PFSK-1 (cell line): ENCODE results near the gene UBXN10.

Experiments
- POLR2AphosphoS5 ChIP-seq: IDR thresholded peaks from 2 replicates; pipeline ENCODE4 v1.6.1; 2012; ENCODE audit warnings: low read depth, mild to moderate bottlenecking, control low read depth, low read length, moderate library complexity
- TAF1 ChIP-seq: IDR thresholded peaks from 2 replicates; pipeline ENCODE4 v1.6.1; 2012; ENCODE audit warnings: low read length, control low read depth, borderline replicate concordance; ENCODE audit not compliant: insufficient read depth

DNA sequence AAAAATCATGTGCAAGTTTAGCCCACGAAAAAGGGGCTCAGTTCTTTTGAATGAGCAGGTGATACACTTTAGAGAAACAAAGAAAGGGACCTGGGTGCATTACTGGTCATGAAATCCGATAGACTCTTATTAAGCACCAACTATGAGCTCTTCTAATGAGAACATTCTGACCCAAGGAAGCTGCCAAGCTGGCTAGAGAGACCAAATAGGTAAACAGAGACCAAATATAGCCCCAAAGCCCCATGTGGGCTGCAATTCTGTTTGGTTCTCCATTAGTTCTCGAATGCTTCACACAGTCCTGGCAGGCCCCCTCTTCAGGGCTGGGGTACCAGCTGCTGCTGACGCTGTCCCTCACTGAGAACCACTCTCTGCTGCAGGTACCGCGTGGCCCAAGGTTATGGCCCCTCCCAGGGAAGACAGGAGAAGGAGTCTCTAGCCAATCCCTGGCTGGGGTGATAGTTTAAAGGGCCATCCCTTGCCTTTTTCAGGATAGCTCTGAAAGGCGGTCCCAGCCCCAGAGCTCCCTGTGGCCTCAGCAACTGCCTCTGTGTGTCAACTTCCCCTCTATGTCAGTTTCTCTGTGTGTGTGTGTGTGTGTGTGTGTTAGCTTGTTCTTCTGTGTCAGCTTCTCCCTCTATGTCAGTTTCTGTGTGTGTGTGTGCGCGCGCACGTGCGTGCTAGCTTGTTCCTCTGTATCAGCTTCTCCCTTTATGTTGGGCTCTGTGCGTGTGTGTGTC lies 7.1 kb upstream of the UBXN10 start:
- TF ChIP-seq TAF1 = no peak
- no peak for TF ChIP-seq POLR2AphosphoS5
